SHP77 (cell line): ENCODE data around the gene KCNG2.
"Not testable (repeated sequence)": the region's sequence is repeated elsewhere in the genome, so short reads cannot be mapped to it uniquely, and the experiment has no call there.

Experiments
- DNase-seq, 2 experiments: peaks; one replicate each; lab custom pipeline; 2025; lab: John Stamatoyannopoulos, UW

KCNG2 gene

DNA sequence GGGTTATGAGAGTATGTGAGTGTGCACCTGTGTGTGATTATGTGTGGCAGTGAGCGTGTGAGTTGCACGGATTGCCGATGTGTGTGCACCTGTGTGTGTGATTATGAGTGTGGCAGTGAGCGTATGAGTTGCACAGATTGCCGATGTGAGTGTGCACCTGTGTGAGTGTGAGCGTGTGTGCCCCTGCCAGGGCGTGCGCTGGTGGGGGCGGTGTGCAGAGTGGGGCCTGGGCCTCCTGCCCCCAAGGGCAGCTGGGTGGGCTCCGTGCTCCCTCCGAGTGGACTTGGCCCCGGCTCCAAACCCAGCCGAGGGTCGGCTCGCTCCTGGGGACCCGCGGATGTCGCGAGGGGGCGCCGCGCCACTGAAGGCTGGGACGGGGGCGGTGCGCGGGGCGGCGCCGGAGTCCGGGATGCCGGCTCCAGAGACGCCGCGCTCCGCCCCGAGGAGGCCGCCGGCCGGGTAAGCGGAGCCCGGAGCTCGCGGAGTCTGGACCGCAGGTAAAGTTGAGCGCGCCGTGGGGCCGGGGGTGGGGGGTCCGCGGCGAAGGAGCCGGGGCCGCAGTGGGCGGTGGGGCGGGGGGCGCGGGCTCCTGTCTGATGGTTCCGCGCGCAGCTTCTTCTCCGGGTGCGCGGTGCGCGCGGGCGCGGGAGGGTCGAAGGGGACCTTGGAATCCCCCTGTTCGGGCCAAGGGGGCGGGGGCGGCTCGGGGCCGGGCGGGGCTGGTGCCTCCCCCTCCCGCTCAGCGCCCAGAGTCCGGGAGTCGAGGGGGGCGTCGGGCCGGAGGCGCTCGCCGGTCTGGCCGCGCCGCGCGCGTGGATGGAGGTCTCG, at the start of gene KCNG2:
Gene KCNG2, plus strand, starts transcription at position 421 of the 828 bp plus-strand sequence. CDS start 65,730 bp downstream, outside the sequence.
- no peak for DNase-seq

DNA sequence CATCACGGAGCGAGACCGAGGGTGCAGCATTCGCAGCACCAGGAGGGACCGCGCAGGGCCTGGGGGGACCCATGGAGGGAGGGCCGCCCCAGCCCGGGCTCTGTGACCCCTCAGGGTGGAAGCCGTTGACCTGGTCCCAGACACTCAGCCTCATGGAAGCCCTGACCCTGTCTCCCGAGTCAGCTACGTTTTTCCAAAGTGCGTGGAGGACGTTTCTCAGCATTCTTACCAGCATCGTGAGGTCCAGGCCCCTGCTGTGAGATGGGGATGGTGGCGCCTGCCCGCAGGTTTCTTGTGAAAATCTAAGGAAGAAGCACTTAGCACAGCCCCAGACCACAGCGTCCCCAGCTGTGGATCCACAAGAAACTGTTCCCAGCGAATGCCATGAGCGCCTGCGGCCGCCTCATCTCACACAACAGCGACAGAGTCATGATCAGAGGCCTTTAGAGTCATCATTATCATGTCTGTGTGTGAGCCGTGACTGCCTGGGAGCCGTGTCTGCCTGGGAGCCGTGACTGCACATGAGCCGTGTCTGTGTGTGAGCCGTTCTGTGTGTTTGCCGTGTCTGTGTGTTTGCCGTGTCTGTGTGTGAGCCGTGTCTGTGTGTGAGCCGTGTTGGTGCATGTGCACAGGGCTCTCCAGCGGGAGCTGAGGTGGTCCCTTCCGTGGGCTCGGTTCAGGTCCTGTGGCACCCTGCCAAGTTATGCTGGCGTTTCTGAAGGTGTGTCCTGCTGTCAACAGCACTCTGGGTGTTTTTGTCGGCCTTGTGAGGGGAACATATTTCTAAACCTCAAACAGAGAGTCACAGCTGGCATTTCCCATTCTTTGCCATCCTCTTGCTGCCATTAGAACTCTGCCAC, 49.2 kb upstream of the KCNG2 start:
- no peak for DNase-seq

DNA sequence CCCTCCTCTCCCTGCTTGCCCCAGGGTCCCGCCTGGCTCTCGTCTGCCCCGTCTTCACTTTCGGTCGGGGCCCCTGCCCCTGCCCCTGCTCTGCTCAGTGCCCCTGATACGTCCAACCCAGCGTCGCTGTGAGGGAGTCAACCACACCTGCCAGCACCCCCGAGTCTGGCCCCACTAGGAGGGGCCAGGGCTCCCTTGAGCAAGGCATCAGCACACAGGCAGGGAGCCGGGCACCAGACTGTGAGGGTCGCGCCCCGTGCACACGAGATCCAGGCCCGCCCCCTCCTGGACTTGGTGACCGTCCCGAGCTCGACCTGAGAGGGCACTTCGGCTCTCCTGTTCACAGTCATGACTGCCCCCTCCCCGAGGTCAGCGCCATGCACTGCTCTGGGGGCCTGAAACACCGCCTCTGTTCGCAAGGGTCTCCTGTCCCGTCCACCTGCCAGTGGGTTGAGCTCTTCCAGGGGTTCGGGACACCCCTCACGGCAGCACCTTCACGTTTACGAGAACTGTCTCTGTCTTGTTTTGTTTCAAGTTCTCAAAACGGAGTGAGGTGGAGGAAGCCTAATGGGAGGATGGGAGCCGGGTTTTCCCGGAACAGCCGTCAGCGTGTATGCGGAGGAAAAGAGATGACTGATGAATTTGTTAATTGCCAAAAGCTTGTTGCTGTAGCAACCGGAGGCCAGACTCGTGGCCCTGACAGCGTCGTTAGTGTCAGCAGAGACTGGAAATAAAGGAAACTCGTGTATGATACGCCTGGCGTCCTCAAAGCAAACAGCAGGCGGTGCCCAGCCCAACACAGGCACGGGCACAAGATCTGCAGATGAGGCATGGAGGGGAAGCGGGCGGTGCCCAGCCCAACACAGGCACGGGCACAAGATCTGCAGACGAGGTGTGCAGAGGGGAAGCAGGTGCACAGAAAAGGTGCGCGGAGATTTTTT, 48.2 kb upstream of the KCNG2 start:
- DNase-seq, result no peak

DNA sequence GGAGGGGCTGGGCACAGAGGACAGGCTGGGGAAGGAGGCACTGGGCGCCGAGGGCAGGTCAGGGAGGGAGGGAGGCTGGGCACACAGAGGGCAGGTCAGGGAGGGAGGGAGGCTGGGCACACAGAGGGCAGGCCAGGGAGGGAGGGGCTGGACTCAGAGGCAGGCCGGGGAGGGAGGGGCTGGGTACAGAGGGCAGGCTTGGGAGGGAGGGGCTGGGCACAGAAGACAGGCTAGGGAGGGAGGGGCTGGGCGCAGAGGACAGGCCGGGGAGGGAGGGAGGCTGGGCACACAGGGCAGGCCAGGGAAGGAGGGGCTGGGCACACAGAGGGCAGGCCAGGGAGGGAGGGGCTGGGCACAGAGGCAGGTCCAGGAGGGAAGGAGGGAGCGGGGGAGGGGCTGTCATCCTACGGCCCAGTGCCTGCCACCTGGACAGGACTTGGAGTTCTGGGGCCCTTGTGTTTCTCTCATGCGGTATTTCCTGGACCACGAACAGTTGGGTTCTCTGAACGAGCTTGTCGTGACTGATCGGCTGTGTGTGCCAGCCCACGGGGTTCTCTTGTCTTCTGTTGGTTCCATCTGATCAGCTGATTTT, 46.7 kb upstream of the KCNG2 start:
- DNase-seq, result no peak

GRCh38 chr18:79751918-79752578, 45.7 kb upstream of the KCNG2 start:
- not testable (repeated sequence) for DNase-seq

DNA sequence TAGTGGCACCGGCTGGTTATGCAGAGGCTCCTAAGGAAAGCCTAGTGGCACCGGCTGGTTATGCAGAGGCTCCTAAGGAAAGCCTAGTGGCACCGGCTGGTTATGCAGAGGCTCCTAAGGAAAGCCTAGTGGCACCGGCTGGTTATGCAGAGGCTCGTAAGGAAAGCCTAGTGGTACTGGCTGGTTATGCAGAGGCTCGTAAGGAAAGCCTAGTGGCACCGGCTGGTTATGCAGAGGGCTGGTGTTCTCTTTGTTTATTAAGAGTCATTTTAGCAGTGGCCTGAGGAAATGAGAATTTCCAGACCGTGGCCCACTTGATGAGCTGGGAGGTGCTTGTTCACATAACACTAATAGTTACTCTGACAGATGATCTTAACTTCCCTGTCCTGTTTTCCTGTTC, 44.8 kb upstream of the KCNG2 start:
- not testable (repeated sequence) for DNase-seq

DNA sequence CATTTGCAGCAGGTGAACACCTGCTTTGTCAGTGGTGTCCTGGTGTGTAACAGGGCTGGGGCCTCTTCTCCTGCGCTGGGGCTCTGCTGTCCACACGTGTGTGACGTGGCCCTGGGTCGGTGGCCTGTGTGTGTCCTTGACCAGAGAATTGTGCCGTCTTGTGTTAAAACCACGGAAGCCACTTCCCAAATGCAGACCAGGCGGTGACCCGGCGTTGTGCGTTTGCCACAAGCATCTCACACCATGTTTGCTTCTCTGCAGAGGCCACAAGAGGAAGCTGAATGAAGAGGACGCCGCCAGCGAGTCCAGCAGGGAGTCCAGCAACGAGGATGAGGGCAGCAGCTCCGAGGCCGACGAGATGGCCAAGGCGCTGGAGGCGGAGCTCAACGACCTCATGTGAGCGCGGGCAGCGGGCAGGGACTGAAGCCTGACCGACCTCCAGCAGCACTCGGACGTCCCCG, 44.3 kb upstream of the KCNG2 start:
- DNase-seq, result no peak

- no peak for DNase-seq
Measured at GRCh38 chr18:79754022-79754761, 43.5 kb upstream of the KCNG2 start.

DNA sequence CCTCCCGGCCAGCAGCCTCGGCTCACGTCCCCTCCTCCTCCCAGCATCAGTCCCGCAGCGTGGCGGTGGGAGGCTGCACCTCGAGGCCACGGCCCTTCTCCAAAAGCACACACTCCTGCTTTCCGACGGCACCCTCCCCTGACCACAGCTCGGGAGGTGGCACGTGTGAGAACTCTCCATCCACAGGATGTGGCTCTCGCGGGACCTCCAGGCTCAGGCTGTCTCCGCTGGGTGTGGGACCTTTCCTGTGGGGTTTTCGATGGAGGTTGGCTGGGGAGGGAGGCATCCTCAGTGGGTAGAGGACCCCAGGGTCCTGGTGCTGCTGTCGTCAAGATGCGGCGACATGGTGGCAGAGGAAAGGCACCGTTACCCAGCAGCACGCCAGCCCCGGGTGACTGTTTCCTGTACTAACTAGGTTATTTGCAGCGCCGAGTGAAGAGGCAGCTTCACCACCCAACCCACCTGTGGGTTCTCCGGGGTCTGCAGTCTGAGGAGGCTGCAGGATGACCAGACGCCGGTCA, 42.8 kb upstream of the KCNG2 start:
- no peak for DNase-seq

GRCh38 chr18:79755496-79756142, 42.1 kb upstream of the KCNG2 start:
- DNase-seq, result no peak

DNA sequence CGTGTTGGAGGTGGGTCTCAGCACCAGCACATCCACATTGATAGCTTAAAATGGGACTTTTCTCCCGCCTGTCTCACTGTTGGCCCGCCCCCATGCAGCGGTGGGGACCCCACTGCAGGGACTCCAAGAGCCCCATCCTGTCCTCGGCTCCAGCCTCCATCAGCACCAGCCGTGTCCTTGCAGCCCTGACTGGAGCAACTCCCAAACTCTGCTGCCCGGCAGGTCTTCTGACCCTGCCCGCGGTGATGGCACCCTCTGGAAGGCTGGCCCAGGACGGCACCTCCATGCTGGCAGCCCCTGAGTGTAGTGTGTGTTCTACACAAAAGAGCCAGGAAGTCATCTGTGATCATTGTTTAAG, 41.6 kb upstream of the KCNG2 start:
- DNase-seq, result no peak

DNA sequence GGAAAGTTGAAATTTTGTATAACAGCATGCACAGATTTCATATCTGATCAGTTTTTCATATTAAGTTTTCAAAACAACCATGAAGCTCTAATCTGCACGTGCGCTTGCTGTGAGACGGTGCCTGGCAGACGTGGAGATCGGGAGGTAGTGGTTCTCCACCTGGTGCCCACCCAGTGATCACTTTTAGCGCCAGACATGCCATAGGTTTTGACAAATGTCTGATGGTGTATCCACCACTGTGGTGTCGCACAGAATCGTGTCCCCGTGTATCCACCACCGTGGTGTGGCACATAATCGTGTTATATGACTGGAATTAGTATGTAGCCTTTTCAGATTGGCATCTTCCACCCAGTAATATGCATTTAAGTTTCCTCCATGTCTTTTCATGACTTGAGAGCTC, 40.9 kb upstream of the KCNG2 start:
- no peak for DNase-seq

DNA sequence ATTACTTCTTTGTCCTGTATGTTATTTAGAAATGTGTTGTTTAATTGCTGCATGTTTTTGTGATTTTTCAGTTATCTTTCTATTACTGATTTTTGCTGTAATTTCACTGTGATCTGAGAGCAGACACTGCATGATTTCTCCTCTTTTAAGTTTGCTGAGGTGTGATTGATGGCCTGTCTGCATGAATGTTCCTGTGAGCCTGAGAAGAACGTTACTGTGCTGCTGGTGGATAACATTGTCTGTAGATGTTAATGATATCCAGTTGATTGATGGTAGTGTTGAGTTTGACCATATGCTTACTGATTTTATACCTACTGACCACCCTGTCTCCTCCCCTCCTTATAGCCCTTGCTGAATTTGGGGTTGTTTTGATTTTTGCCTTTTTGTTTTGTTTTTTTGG, 37.4 kb upstream of the KCNG2 start:
- no peak for DNase-seq

DNA sequence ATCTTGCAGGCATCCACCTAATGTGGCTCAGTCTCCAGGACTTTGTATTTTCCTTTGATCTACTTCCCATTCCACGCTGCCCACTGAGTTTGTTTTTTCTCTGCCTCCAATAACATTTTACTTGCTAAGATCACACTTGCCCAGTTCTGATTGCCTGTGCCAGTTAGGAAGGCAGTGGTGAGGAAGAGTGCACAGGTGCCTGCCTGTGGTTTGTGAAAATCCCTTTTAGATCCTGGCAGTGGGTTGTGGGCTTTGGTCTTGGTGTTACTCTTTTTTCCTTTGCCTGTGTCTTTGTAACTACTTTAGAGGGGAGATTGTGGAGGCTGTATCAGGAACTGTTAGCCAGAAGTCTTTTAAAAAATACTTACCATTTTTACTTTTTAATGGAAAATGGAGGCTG, 36.9 kb upstream of the KCNG2 start:
- no peak for DNase-seq

DNA sequence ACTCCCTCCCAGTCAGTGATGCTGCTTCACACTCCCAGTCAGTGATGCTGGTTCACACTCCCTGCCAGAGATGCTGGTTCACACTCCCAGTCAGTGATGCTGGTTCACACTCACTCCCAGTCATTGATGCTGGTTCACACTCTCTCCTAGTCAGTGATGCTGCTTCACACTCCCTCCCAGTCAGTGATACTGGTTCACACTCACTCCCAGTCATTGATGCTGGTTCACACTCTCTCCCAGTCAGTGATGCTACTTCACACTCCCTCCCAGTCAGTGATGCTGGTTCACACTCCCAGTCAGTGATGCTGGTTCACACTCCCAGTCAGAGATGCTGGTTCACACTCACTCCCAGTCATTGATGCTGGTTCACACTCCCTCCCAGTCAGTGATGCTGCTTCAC, 34.3 kb upstream of the KCNG2 start:
- DNase-seq, result no peak

- no peak for DNase-seq
Measured at GRCh38 chr18:79764131-79764530, 33.6 kb upstream of the KCNG2 start.

DNA sequence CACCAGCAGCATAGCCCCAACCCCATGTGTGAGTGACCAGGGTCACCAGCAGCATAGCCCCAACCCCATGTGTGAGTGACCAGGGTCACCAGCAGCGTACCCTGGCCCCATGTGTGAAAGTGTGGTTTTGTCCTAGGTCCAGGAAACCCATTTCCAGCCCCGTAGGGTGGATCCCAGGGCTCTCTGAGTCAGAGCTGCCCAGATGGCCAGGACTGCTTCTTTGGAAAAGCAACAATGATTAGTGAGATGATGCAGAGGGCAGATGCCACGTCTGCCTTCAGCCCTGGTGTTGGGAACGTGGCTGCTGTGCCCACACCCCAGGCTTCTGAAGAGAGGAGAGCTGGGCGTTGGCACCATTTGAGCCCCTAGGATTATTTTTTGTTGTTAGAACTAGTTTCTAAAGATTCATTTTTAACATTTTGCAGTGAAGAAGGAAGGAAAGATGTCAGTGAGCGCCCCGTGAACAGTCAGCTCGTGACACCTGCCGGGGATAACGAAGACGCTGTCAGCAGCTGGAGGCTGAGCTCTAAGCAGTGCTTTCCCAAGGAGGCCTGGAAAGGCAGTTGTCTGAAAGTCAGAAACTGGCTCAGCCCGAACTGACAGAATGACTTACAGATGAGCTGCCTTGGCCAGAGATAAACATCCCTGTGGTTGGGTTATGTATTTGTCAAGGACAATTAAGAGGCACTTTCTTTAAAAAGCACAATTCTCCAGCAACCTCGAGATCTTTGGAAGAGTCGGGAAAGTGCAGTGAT, 32.1 kb upstream of the KCNG2 start:
- DNase-seq, result no peak

DNA sequence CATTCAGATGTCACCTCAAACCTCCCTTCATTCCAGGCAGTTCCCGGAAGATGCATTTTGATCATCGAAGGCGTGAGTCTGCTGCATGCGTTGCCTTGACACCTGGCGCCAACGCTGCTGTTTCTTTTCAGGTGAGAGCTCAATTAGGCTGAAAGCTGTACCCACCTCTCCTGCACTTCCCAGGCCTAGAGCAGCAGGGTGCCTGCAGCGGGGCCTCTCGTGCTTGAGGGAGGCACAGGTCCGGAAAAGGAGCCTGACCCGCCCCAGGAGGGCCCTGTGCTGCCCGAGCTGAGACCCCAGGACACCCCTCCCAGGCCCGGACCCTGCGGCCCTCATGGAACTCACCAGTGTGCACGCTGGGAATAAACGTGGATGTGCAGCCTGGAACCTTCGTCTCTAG, 31.4 kb upstream of the KCNG2 start:
- no peak for DNase-seq

DNA sequence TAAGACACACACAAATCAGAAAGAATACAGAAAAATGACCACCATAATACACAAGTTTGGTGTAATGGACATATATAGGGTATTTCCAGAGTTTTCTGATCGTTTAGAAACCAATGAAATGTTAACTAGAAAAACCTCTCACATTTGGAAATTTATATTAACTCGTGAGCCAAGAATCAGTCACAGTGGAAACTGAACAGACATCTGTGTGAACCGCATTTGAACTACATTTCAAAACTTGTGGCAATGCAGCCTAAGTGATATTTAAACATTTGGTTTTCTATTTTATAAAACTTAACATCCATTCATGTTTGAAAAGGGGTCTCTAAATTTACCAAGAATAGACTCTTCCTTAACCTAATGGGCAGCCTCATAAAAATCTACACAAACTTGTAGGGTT, 29.0 kb upstream of the KCNG2 start:
- DNase-seq, result no peak
